SU-DHL-6 (cell line): ENCODE results near the gene GNG8.

Source experiments
- EZH2phosphoT487 ChIP-seq: fragments of 200-600 bp; sonication (generic), shearing (Covaris generic); conservative IDR thresholded peaks from 2 replicates; pipeline ENCODE4 v1.6.1; 2018; ENCODE audit warnings: mild to moderate bottlenecking, antibody characterized with exemption, low read length, moderate library complexity, mixed read lengths
- TF ChIP-seq, protein P1 (sequence below): fragments of 200-600 bp; sonication (generic); IDR thresholded peaks from one replicate; pipeline ENCODE4 v1.5.1; 2017; ENCODE audit warnings: antibody characterized with exemption, mild to moderate bottlenecking, low read length, moderate library complexity; ENCODE audit not compliant: insufficient read depth, poor library complexity, severe bottlenecking

DNA sequence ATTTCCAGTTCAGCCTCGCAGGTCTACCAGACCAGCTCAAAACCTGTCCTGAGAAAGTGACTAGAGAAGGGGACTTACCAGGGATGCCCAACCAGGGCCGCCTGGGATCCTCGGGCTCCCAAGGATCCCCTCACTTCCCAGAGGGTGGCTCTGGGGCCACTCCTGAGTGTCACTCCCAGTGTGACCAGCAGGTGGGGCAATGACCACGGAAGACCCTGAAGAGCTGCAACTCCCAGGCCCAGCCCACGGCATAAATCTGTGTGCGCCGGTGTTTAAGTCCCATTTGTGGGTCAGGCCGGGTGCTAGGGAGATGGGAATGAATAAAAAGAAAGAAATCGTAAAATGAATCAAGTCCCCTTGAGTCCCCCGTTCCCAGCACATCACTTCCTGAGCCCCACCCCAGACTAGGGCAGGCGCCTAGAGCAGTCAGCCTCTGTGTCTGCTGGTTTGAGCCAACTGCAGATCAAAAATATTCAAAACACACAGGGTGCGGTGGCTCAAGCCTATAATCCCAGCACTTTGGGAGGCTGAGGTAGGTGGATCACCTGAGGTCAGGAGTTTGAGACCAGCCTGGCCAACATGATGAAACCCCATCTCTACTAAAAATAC, 21.8 kb downstream of the GNG8 start:
- TF ChIP-seq, protein P1, sequence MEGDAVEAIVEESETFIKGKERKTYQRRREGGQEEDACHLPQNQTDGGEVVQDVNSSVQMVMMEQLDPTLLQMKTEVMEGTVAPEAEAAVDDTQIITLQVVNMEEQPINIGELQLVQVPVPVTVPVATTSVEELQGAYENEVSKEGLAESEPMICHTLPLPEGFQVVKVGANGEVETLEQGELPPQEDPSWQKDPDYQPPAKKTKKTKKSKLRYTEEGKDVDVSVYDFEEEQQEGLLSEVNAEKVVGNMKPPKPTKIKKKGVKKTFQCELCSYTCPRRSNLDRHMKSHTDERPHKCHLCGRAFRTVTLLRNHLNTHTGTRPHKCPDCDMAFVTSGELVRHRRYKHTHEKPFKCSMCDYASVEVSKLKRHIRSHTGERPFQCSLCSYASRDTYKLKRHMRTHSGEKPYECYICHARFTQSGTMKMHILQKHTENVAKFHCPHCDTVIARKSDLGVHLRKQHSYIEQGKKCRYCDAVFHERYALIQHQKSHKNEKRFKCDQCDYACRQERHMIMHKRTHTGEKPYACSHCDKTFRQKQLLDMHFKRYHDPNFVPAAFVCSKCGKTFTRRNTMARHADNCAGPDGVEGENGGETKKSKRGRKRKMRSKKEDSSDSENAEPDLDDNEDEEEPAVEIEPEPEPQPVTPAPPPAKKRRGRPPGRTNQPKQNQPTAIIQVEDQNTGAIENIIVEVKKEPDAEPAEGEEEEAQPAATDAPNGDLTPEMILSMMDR = peak; percentile 81
- TF ChIP-seq EZH2phosphoT487 = no peak
